Liver (tissue), 9 donors: ENCODE measurements around the gene TGFBR3L. TPM values are rescaled to one million over a fixed set of nuclear protein-coding genes. Genes with fewer than 3 reads are reported as not detected.
A peak's percentile ranks its signal among the peaks of the same experiment; 100 is the strongest.

ENCODE experiments used
- DNase-seq: peaks from one replicate; pipeline ENCODE4 v3.0.0-alpha.2; 2017; ENCODE audit warnings: low spot score
- H3K27ac ChIP-seq, 2 donors: one replicate each; pipeline ENCODE4 v1.7.0; 2013; ENCODE audit warnings: inconsistent platforms in 2 of 2, low read length in 2 of 2, control low read depth in 1 of 2, low read depth in 1 of 2, mild to moderate bottlenecking in 1 of 2
- H3K27me3 ChIP-seq, 4 donors: one replicate each; pipeline versions ENCODE4 v1.6.1 to v1.7.0; 2013; ENCODE audit warnings: low read length in 3 of 4, inconsistent platforms in 1 of 4, mild to moderate bottlenecking in 1 of 4, moderate library complexity in 1 of 4; ENCODE audit not compliant: control insufficient read depth in 4 of 4, insufficient read depth in 4 of 4
- H3K36me3 ChIP-seq, 4 donors: one replicate each; pipeline versions ENCODE4 v1.6.1 to v1.7.0; 2013; ENCODE audit warnings: low read length in 3 of 4, mild to moderate bottlenecking in 3 of 4, low read depth in 1 of 4, moderate library complexity in 1 of 4; ENCODE audit not compliant: control insufficient read depth in 4 of 4, insufficient read depth in 3 of 4
- H3K4me1 ChIP-seq, 4 donors: one replicate each; pipeline versions ENCODE4 v1.6.1 to v1.7.0; 2013; ENCODE audit warnings: low read length in 3 of 4, mild to moderate bottlenecking in 3 of 4, moderate library complexity in 1 of 4; ENCODE audit not compliant: control insufficient read depth in 4 of 4, insufficient read depth in 4 of 4
- H3K4me3 ChIP-seq, 3 donors: one replicate each; pipeline versions ENCODE4 v1.6.1 to v1.7.0; 2013; ENCODE audit warnings: low read length in 3 of 3, control low read depth in 1 of 3, low read depth in 1 of 3, mild to moderate bottlenecking in 1 of 3
- H3K9ac ChIP-seq, 2 donors: one replicate each; pipeline ENCODE4 v1.7.0; 2013; ENCODE audit warnings: low read length in 2 of 2, mild to moderate bottlenecking in 2 of 2, moderate library complexity in 2 of 2, control low read depth in 1 of 2, low read depth in 1 of 2
- H3K9me3 ChIP-seq, 4 donors: one replicate each; pipeline versions ENCODE4 v1.6.1 to v1.7.0; 2013; ENCODE audit warnings: low read length in 3 of 4; ENCODE audit not compliant: control insufficient read depth in 4 of 4
- EGR1 ChIP-seq, 2 donors: IDR thresholded peaks; 2 replicates each; pipeline ENCODE4 v1.6.1; 2016 to 2018; ENCODE audit warnings: antibody characterized with exemption in 2 of 2, low read depth in 2 of 2
- GABPA ChIP-seq, 2 donors: IDR thresholded peaks in 1 of 2; conservative IDR thresholded peaks in 1 of 2; 2 replicates each; pipeline ENCODE4 v1.6.1; 2016; ENCODE audit warnings: antibody characterized with exemption in 2 of 2, mild to moderate bottlenecking in 1 of 2, moderate library complexity in 1 of 2
- HNF4A ChIP-seq, 2 donors: conservative IDR thresholded peaks; 2 replicates each; pipeline ENCODE4 v1.6.1; 2016; ENCODE audit warnings: antibody characterized with exemption in 2 of 2, mild to moderate bottlenecking in 2 of 2
- HNF4G ChIP-seq: IDR thresholded peaks from 2 replicates; pipeline ENCODE4 v1.6.1; 2016; ENCODE audit warnings: antibody characterized with exemption
- JUND ChIP-seq, 2 donors: IDR thresholded peaks; 2 replicates each; pipeline ENCODE4 v1.6.1; 2016; ENCODE audit warnings: antibody characterized with exemption in 2 of 2
- RAD21 ChIP-seq, 2 donors: IDR thresholded peaks; 2 replicates each; pipeline ENCODE4 v1.6.1; 2016; ENCODE audit warnings: antibody characterized with exemption in 2 of 2, mild to moderate bottlenecking in 2 of 2
- RXRA ChIP-seq, 2 donors: IDR thresholded peaks; 2 replicates each; pipeline ENCODE4 v1.6.1; 2017 to 2018; ENCODE audit warnings: antibody characterized with exemption in 2 of 2, mild to moderate bottlenecking in 1 of 2
- SP1 ChIP-seq: IDR thresholded peaks from 2 replicates; pipeline ENCODE4 v1.6.1; 2018; ENCODE audit warnings: antibody characterized with exemption, mild to moderate bottlenecking
- TAF1 ChIP-seq: conservative IDR thresholded peaks from 2 replicates; pipeline ENCODE4 v1.6.1; 2016; ENCODE audit warnings: antibody characterized with exemption, mild to moderate bottlenecking
- WGBS: extraction: QIAGEN DNeasy Blood & Tissue Kit; methylation state at CpG from one replicate; pipeline ENCODE4 v1.1.7; 2013; 5-methylcytosine and 5-hydroxymethylcytosine counted together
- polyA plus RNA-seq, 2 donors: library from polyadenylated mRNA; stranded (reverse) in 1 of 2; unstranded in 1 of 2; fragments of 200-250 nt in 1 of 2; fragments of >200 nt in 1 of 2; fragmentation: Nextera tagmentation in 1 of 2; extraction: Ambion mirVana in 1 of 2; gene quantifications; one replicate each; pipeline versions ENCODE4 v1.2.1 to v1.2.3, GENCODE V29; 2013 to 2015
- total RNA-seq, 2 donors: library from RNA; depleted of rRNA; stranded (reverse); fragments of >200 nt; gene quantifications; one replicate each; pipeline ENCODE4 v1.2.3, GENCODE V29; 2014
- TF ChIP-seq, protein P1 (sequence below): fragments of 150-350 bp; IDR thresholded peaks from 2 replicates; pipeline ENCODE4 v1.5.1; 2017; ENCODE audit warnings: improper control_type of control experiment, low read depth, low read length; ENCODE audit not compliant: missing input control
- TF ChIP-seq, protein P2 (sequence below): IDR thresholded peaks from 2 replicates; pipeline ENCODE4 v1.6.1; 2016; ENCODE audit warnings: antibody characterized with exemption
- TF ChIP-seq, protein P3 (sequence below): IDR thresholded peaks from 2 replicates; pipeline ENCODE4 v1.6.1; 2016; ENCODE audit warnings: antibody characterized with exemption
- TF ChIP-seq, protein P4 (sequence below): IDR thresholded peaks from 2 replicates; pipeline ENCODE4 v1.6.1; 2016; ENCODE audit warnings: antibody characterized with exemption
- donor health status: healthy.
- donor health status: healthy.
- donor health status: healthy.
- donor health status: healthy.
- donor health status: healthy.

TGFBR3L gene
- total and polyA plus RNA-seq, 4 donors: 0.32 to 2.5 (median 0.36) TPM; not detected in 1

DNA sequence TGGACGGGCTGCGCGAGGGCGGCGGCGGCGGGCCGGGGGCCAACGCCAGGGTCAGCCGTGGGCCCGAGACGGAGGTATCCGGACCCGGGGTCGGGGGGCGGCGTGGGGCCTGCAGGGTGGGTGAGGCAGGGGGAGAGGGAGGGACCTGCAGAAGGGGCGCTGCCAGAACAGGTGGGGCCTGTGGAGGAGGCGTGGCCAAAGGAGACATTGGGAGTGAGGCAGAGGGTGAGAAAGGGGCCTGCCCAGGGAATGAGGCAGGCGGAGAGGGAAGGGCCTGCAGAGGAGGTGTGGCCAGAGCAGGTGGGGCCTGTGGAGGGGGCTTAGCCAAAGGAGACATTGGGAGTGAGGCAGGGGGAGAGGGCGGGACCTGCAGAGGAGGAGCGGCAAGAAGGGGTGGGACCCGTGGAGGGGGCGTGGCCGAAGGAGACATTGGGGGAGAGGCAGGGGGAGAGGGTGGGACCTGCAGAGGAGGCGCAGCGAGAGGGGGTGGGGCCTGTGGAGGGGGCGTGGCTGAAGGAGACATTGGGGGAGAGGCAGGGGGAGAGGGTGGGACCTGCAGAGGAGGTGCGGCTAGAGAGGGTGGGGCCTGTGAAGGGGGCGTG is 44.6 kb upstream of the TGFBR3L start (continued):
- no peak for TF ChIP-seq RAD21 (IDR thresholded peaks at IDR 0.05)

DNA sequence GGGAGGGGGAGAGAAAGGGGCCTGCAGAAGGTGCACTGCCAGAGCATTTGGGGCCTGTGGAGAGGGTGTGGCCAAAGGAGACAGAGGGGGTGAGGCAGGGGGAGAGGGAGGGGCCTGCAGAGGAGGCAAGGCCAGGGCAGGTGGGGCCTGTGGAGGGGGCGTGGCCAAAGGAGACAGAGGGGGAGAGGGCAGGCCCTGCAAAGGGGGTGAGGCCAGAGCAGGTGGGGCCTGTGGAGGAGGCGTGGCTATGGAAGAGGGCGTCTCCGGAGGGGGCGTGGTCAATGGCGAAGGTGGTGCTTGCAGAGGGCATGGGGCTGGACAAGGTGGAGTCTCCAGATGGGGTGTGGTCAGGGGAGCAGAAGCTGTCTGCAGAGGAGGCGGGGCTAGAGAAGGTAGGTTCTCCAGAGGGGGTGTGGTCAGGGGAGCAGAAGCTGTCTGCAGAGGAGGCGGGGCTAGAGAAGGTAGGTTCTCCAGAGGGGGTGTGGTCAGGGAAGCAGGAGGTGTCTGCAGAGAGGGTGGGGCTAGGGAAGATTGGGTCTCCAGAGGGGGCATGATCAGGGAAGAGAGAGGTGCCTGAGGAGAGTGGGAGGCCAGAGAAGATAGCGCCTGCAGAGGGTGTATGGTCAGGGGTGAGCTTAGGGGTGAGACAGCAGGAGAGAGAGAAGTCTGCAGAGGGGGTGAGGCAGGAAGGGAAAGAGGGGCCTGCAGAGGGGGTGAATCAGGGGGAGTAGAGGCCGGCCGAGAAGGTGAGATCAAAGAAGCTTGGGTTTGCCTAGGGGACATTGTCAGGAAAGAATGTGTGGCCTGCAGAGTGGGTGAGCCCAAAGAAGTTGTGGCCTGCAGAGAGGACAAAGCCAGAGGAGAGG is 43.8 kb upstream of the TGFBR3L start:
- no peak overlapping the region for H3K9ac ChIP-seq
- WGBS: 65% methylated on average over 11 of the region's 11 CpGs
- H3K4me1 ChIP-seq: peaks cover 9 to 32% (median 13%) of the 10 kb centered on the region in 4 donors
- H3K27ac ChIP-seq: no peak overlapping the region
- TF ChIP-seq, protein P1, sequence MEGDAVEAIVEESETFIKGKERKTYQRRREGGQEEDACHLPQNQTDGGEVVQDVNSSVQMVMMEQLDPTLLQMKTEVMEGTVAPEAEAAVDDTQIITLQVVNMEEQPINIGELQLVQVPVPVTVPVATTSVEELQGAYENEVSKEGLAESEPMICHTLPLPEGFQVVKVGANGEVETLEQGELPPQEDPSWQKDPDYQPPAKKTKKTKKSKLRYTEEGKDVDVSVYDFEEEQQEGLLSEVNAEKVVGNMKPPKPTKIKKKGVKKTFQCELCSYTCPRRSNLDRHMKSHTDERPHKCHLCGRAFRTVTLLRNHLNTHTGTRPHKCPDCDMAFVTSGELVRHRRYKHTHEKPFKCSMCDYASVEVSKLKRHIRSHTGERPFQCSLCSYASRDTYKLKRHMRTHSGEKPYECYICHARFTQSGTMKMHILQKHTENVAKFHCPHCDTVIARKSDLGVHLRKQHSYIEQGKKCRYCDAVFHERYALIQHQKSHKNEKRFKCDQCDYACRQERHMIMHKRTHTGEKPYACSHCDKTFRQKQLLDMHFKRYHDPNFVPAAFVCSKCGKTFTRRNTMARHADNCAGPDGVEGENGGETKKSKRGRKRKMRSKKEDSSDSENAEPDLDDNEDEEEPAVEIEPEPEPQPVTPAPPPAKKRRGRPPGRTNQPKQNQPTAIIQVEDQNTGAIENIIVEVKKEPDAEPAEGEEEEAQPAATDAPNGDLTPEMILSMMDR: no peak
- TF ChIP-seq GABPA (IDR thresholded peaks at IDR 0.05 in 1 of 2, conservative IDR thresholded peaks at IDR 0.05 in 1 of 2): no peak
- no peak for TF ChIP-seq HNF4A (conservative IDR thresholded peaks at IDR 0.05)
- no peak for TF ChIP-seq JUND (IDR thresholded peaks at IDR 0.05)
- TF ChIP-seq, protein P2, sequence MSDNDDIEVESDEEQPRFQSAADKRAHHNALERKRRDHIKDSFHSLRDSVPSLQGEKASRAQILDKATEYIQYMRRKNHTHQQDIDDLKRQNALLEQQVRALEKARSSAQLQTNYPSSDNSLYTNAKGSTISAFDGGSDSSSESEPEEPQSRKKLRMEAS: no peak
- TF ChIP-seq TAF1: no peak
- no peak for TF ChIP-seq RXRA (IDR thresholded peaks at IDR 0.05)
- no peak for TF ChIP-seq SP1
- TF ChIP-seq, protein P3, sequence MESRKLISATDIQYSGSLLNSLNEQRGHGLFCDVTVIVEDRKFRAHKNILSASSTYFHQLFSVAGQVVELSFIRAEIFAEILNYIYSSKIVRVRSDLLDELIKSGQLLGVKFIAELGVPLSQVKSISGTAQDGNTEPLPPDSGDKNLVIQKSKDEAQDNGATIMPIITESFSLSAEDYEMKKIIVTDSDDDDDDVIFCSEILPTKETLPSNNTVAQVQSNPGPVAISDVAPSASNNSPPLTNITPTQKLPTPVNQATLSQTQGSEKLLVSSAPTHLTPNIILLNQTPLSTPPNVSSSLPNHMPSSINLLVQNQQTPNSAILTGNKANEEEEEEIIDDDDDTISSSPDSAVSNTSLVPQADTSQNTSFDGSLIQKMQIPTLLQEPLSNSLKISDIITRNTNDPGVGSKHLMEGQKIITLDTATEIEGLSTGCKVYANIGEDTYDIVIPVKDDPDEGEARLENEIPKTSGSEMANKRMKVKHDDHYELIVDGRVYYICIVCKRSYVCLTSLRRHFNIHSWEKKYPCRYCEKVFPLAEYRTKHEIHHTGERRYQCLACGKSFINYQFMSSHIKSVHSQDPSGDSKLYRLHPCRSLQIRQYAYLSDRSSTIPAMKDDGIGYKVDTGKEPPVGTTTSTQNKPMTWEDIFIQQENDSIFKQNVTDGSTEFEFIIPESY: no peak
- TF ChIP-seq HNF4G: no peak
- TF ChIP-seq, protein P4, sequence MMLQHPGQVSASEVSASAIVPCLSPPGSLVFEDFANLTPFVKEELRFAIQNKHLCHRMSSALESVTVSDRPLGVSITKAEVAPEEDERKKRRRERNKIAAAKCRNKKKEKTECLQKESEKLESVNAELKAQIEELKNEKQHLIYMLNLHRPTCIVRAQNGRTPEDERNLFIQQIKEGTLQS: no peak
- TF ChIP-seq EGR1 (IDR thresholded peaks at IDR 0.05; ENCODE audit: low read depth in 2 of 2): no peak
- peaks cover 0 to 8% (median 6%) of the 10 kb centered on the region in 4 donors for H3K27me3 ChIP-seq
- H3K36me3 ChIP-seq: no peaks in the 10 kb centered on the region
- H3K4me3 ChIP-seq: no peak overlapping the region
- peak; percentile 70 for DNase-seq
- no peaks in the 10 kb centered on the region for H3K9me3 ChIP-seq
